Ramos (cell line): Measurements from ENCODE around the gene CDK5R2.

Experiments used
- in situ Hi-C: fragments of 300-500 bp; cut with MboI; formaldehyde crosslinking; loops from one replicate; pipeline ENCODE4 v1.14.3; 2022; ENCODE audit warnings: low sequenced_read_pairs; ENCODE audit not compliant: unreplicated experiment

Gene CDK5R2

GRCh38 chr2:218986148-218986761 lies 26.8 kb downstream of the CDK5R2 start:
- in situ Hi-C loops: no loop called here

GRCh38 chr2:218988164-218988563 lies 28.7 kb downstream of the CDK5R2 start:
- in situ Hi-C loops: no loop called here

- in situ Hi-C loops: no loop called here
These were observed 29.2 kb downstream of the CDK5R2 start for GRCh38 chr2:218988650-218989049.

- in situ Hi-C loops: no loop called here
These were observed 30.6 kb downstream of the CDK5R2 start for GRCh38 chr2:218990052-218990451.

- in situ Hi-C loops: no loop called here
These were observed 31.1 kb downstream of the CDK5R2 start for GRCh38 chr2:218990612-218991011.

- in situ Hi-C loops: no loop called here
These were observed 32.3 kb downstream of the CDK5R2 start for GRCh38 chr2:218991674-218992168.

GRCh38 chr2:218992196-218992595 lies 32.7 kb downstream of the CDK5R2 start:
- in situ Hi-C loops: no loop called here

GRCh38 chr2:218992703-218993344 lies 33.4 kb downstream of the CDK5R2 start:
- in situ Hi-C loops: no loop called here

GRCh38 chr2:218993345-218994315 lies 34.2 kb downstream of the CDK5R2 start, which contains the start of gene CRYBA2:
Gene CRYBA2 (minus strand): TSS chr2:218993422. CDS start chr2:218993176, 246 bp downstream.
- in situ Hi-C loops: no loop called here

- in situ Hi-C loops: no loop called here
These were observed 36.1 kb downstream of the CDK5R2 start for GRCh38 chr2:218995561-218995960.

GRCh38 chr2:218995972-218996711 lies 36.7 kb downstream of the CDK5R2 start:
- in situ Hi-C loops: no loop called here

GRCh38 chr2:218996937-218997336 lies 37.5 kb downstream of the CDK5R2 start:
- in situ Hi-C loops: no loop called here

- in situ Hi-C loops: no loop called here
These were observed 38.3 kb downstream of the CDK5R2 start for GRCh38 chr2:218997731-218998130.

- in situ Hi-C loops: no loop called here
These were observed 39.0 kb downstream of the CDK5R2 start for GRCh38 chr2:218998414-218999002.

- in situ Hi-C loops: no loop called here
These were observed 39.8 kb downstream of the CDK5R2 start for GRCh38 chr2:218999021-218999880.

- in situ Hi-C loops: no loop called here
These were observed 40.6 kb downstream of the CDK5R2 start for GRCh38 chr2:218999881-219000568.

GRCh38 chr2:219000569-219000960 lies 41.1 kb downstream of the CDK5R2 start:
- in situ Hi-C loops: no loop called here

- in situ Hi-C loops: no loop called here
These were observed 41.7 kb downstream of the CDK5R2 start for GRCh38 chr2:219001100-219001576.
